CD4-positive, alpha-beta T cell treated with Interferon alpha-2 for 1 hour (primary cell): Measurements from ENCODE around the gene PLAU.
"Not testable (repeated sequence)": the region's sequence is repeated elsewhere in the genome, so short reads cannot be mapped to it uniquely, and the experiment has no call there.

Experiments
- DNase-seq, 2 donors: peaks; one replicate each; pipeline ENCODE4 v3.0.0-alpha.2; 2020 to 2022

PLAU gene

DNA sequence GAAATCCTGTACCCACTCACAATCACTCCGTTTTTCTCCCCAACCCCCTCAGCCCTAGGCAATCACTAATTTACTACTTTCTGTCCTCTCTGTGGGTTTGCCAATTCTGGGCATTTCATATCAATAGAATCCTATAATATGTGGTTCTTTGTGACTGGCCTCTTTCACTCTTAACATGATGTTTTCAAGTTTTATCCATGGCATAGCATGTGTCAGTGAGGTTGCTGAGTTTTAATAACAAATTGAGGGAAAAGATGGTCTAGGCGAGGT is 11.9 kb downstream of the PLAU start:
- no peak for DNase-seq

DNA sequence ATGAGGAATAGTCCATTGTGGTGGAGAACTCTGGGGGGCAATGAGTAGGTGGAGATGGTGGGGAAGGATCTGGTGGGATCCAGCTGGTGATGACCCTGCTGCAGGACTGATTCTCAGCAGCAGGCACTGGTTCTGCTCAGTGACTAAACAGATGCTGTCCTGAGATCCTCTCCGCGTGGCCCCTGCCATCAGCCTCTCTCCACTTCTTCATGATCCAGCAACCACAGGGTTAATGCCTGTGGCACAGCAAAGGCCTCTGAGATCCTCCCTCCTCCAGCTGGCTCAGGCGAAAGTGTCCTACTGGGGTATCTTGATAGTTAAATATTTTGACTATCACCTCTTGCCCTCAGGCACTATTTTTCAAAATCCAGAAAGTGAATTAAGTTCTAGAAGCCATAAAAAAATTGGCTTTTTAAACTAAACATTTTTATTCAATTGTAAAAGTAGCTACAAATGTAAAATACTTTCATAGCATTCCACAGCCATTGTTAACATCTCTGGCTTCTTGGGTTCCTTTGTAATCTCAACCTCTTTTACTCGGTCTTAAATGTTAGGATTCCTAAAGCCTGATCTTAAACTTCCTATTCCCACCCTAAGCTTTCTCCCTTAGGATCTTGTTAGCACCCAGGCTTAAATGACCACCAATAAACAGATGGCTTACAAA is 13.1 kb downstream of the PLAU start:
- no peak for DNase-seq

DNA sequence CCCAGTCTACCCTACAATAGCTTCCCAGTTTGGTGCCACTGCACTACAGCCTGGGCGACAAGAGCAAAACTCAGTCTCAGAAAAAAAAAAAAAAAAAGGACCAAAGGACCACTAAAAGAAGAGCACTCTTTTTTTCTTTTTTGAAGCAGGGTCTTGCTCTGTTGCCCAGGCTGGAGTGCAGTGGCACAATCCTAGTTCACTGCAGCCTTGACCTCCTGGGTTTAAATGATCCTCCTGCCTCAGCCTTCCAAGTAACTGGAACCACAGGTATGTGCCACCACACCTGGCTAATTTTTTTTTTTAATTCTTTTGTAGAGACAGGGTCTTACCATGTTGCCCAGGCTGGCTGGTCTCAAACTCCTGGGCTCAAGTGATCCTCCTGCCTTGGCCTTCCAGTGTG is 14.0 kb downstream of the PLAU start:
- DNase-seq = no peak

DNA sequence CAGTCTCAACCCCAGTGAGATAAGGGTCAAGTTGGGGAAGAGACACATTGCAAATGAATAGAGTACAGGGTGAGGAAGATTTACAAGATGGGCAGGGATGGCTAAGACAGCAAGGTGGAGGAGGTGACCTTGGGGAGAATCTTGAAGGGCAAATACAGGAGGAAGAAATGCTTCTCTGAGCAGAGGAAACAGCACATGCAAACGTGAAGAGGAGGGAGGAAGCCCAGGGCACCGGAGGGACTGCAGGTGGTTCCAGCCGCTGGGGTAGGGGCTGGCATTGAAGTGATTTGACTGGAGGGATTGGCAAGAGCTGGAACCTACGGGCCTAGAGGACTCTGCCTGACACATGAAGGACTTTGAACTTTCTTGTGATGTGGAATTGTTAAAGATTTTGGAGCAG is 14.6 kb downstream of the PLAU start:
- DNase-seq = no peak

DNA sequence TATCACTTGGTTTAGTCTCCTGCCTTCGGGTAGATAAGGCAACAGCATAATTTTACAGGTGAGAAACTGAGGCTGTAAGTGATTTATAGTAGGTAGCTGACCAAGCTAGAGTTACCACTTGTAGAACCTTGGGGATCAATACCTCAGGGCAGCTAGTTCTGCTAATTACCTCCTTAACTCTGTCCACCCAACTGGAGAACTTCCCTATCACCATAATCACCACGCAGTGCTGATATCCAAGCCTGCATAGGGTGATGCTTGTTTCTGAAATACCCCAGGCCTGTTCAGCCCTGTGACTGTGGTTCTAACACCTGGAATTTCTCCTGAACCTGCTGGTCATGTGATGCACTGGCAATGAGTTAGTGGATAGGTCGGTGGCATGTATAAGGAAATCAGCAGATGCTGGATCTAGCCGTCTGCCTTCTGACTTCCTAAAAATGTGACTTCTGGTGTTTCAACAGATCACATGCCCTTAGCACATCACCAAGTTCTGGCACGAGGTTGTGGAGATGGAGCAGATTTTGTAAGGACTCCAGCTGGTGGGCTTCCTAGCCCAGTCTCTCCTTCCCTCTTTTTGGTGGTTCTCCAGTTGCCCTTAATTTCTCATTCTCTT is 15.3 kb downstream of the PLAU start:
- peak in 1 of 2 donors; percentile 11 for DNase-seq

DNA sequence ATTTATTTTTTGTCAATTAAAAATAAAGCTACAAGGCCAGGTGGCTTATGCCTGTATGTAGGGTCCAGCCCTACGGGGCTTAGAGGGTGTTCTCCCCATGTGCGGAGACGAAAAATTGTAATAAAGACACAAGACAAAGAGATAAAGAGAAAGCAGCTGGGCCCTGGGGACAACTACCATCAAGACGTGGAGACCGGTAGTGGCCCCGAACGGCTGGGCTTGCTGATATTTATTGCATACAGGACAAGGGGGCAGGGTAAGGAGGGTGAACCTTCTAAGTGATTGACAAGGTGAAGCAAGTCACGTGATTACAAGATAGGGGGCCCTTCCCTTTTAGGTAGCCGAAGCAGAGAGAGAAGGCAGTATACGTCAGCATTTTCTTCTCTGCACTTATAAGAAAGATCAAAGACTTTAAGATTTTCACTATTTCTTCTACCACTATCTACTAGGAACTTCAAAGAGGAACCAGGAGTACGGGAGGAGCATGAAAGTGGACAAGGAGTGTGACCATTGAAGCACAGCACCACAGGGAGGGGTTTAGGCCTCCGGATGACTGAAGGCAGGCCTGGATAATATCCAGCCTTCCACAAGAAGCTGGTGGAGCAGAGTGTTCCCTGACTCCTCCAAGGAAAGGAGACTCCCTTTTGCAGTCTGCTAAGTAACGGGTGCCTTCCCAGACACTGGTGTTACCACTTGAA is 19.8 kb downstream of the PLAU start:
- DNase-seq = not testable (repeated sequence)

DNA sequence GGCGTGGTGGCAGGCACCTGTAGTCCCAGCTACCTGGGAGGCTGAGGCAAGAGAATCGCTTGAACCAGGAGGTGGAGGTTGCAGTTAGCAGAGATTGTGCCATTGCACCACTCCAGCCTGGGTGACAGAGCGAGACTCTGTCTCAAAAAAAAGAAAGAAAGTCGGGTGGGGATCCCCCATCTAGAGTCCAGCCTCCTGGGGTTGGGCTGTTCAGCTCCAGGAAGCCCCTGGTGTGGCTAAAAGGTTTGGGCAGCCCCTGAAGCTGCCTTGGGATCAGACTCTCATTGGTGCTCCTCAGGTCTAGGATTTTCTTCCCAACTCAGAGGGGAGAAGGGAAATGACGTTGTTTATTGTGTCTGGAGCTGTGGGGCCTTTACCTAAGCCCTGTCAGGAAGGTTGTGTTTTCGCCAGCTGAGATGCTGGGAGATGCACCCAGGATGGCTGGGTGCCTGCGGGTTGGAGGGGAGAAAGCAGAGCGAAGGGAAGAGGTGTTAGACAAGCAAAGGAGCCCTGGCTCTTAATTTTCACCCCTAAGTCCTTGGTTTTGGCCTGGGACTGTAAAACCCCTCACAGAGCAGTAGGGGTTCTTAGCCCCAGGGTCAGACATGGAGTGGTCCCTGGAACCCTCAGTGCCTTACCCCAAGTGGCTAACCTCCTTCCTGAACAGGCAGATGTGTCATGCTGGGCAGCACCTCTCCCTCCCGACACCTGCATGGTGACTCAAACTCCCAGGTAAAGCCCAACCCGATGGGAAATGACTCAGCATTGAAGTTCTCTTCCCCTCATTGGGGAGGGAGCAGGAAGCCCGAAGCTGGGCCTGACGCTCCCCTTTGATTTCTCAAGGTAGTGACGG is 21.1 kb downstream of the PLAU start:
- peak; percentile 33 to 61 for DNase-seq

DNA sequence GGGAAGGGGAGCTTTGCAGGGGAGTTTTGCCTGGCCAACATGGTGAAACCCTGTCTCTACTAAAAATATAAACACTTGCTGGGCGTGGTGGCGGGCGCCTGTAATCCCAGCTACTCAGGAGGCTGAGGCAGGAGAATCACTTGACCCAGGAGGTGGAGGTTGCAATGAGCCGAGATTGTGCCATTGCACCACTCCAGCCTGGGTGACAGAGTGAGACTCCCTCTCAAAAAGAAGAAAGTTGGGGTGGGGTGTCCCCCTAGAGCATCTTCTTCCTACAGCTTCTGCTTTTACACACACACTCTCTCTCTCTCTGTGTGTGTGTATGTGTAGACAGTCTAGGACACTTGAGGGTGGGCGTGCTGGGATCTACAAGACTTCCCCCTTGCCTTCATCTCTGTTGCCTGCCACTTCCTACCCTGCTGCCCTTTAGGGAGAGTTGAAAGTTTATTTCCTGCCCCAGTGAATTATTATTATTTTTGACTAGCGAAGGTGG is 21.7 kb downstream of the PLAU start:
- peak in 1 of 2 donors; percentile 5 for DNase-seq

DNA sequence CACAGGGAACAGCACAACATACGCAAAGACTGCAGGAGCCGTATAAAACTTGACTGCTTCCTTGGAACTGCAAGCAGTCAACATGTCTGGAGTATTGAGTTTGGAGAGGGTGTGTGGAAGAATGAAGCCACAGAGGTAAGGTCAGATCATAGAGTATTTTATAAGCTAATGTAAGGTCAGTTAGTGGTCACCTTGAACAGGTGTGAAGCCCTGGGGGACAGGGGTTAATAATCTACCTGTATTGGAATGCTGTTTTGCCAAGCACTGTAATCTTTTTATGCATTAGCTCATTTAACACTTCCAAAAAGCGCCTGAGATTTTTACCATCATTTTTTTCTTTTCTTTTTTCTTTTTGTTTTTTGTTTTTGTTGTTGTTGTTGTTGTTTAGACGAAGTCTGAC is 23.1 kb downstream of the PLAU start:
- no peak for DNase-seq

DNA sequence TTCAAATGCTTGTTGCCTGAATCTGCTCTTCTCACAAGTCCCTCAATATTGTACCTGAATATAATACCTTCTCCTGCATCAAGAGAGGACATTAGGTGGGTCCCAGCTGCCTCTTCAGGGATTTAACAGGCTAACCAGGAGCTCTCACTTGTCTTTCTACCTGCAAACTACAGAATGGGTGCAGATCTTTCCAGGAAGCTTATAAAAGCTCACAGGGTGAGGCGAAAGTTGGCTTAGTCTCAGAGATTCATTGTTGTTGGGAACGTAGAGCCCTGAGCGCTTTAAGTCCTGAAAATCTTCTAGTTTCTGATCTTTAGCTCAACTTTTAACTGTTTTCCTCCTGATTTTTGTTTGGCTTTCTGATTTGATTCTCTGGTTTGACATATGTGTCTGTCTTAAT is 25.0 kb downstream of the PLAU start:
- no peak for DNase-seq

DNA sequence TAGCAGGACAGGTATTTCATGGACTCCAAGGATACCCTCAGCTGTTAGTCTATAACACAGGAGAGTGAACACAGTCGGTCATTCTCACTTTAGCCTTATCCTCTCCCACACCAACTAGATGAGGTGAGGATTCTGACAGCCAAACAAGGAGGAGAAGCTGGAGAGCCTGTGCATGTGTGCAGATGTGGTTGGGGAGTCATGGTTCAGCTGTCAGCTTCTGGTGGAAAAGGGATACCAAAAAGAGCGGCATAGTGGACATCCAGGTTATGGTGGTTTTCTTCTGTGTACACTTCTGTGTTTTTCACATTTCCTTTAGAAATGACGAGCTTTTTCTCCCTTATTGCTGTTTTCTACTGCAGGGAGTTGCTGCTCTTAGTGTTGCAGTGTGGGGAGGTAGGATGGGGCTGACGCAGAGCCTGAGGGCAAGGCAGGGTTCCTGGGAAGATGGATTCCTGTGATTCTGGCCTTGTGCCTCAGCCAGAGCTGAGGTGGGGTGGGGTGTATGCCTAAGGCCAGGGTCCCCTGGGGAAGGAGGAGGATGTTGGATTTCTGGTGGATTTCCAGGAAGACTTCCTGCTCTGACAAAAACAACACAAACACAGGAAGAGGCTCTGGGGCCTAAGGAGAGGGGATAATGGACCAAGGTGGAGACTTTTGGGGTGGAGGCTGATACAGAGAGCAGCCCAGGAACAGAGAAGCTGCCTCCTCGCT is 26.6 kb downstream of the PLAU start:
- no peak for DNase-seq

DNA sequence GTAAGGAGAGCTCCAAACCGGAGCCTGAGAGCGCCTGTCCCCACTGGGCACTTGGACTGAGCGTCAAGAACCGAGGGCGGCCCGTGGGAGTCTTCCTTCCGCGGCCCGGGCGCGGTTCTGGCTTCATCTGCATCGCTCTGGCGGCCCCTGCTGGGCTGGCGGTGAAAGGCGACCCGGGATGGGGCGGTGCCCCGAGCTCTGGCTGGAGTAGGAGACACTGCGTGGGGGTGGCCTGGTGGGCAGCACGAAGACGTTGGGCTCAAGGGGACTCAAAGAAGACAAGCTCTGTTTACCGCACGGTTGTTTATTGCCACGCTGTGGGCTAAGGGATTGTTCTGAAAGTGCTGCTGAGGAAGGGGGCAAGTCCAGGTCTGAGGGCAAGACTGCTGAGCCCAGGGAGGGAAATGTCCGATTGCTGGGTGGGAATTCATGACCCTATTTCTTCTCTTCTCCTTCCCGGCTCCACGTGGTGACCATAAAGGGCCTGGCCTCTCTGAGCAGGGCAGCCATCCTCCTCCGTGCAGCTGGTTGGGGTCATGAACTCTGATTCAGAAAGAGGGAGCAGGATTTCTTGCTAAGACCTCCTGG is 29.8 kb downstream of the PLAU start:
- peak; percentile 82 to 88 for DNase-seq

DNA sequence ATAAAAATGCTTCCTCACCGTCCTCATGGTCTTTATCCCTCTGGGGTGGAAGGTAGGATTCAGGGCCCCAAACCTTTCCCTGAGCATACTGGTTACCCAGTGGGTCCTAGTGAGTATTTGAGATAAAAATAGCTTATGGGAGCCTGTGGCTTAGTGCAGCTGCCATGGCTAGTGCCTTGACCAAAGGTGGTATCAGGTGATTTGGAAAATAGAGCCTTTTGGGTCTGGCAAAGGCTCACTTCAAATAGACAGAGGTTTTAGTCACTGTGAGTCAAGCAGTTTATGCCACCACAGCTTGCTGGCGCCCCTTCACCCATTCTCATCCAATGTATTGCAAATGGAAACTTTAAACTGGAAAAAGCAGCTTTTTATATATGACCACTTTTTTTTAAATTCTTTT is 30.4 kb downstream of the PLAU start:
- DNase-seq = no peak

DNA sequence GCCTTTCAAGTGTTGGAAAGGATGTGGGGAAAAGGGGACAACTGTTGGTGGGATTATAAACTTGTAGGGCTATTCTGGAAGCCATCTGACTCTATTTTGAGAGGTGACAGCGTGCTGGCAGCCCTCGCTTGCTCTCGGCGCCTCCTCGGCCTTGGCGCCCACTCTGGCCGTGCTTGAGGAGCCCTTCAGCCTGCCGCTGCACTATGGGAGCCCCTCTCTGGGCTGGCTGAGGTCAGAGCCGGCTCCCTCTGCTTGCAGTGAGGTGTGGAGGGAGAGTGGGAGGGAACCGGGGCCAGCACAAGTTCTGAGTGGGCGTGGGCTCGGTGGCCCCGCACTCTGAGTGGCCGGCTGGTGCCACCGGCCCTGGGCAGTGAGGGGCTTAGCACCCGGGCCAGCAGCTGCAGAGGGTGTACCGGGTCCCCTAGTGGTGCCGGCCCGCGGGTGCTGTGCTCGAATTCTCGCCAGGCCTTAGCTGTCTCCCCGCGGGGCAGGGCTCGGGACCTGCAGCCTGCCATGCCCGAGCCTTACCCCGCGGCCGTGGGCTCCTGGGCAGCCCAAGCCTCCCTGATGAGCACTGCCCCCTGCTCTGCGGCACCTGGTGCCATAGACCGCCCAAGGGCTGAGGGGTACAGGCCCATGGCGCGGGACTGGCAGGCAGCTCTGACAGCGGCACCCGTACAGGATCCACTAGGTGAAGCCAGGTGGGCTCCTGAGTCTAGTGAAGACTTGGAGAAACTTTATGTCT is 33.6 kb downstream of the PLAU start:
- DNase-seq = no peak

DNA sequence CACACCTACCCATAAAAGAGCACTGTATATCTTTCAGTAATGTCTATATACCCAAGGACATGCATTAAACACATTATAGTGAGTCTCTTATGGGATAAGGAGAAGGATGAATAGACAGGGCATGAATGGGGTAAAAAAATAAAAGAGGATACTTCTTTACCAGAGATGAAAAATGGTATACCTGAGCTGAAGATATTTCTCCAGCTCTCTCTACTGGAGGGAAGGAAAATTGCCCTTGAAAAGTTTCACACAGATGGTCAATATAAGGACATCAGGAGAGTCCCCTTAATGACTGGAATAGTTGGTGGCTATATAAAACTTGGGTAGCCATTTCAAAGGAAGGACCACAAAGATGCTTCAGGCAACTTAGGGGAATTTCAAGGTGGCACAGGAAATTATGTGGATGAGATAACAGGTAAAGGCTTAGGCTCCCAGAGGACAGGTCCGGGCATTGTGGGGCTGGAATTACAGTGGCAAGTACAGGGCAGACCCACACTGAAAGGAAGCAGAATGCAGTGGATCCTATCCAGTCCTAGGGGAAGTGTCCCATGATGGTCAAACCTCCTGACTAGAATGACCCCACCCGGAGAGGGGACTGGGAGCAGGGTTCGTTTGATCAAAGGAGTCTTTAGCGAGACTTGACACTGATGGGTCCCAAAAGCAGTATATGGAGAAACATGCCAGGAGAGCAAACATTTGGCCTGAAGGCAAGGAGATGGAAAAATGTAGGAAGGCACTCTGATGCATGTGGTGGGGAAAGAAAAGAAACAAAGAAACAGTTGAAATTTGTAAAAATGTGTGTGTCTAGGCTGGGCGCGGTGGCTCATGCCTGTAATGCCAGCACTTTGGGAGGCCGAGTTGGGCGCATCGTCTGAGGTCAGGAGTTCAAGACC is 35.6 kb downstream of the PLAU start:
- DNase-seq = no peak

DNA sequence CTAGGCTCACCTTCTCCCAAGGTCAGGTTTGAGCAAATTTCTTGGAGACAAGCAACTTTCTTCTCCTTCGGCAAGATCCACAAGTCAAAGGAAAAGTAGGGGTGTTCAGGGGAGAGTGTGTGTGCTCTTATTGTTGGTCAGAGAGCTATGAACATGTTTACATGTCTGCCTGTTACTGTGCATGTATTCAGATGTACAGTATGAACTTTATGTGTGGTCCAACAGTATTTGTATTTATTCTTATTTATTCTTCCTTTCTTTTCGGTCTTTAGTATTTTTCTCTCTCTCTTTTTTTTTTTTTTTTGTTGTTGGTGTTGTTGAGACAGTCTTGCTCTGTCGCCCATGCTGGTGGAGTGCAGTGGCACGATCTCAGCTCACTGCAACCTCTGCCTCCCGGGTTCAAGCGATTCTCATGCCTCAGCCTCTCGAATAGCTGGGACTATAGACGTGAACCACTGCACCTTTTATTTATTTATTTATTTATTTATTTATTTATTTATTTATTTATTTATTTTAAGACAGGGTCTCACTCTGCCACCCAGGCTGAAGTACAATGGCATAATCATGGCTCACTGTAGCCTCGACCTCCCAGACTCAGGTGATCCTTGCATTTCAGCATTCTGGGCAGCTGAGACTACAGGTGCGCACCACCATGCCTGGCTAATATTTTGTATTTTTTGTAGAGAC is 38.2 kb downstream of the PLAU start:
- no peak for DNase-seq

DNA sequence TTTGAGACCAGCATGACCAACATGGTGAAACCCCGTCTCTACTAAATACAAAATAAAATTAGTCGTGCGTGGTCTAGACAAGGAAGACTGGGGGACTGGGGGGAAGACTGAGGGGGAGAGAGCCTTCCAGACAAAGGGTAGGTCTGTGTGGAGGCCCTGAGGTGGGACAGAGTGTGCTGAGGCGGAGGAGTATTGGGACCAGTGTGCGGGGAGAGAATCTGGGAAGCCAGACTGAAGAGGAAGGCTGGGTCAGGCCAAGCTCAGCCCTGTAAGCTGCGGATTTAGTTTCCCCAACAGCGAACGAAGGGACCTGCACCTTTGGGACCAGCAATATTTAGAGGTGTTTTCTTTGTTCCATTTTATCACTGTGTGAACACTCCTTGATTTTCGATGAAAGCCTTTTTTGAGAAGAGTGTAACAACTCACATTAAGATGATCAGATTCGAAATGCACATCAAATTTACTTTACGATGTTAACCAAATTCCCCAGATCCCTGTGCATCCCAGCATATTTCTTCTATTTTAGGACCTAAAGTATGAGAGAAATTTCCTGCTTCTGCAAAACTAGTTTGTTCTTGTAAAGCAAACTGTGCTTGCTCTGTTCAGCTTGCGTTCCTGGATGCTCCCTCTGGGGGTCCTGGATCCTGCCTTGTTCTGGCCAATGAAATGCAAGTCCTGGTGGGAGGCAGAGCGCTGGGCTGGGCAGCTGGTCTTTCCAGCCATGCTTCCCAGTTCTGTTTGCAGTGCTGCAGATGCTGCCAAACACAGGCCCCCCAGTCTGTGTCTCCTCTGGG is 39.4 kb downstream of the PLAU start:
- no peak for DNase-seq

DNA sequence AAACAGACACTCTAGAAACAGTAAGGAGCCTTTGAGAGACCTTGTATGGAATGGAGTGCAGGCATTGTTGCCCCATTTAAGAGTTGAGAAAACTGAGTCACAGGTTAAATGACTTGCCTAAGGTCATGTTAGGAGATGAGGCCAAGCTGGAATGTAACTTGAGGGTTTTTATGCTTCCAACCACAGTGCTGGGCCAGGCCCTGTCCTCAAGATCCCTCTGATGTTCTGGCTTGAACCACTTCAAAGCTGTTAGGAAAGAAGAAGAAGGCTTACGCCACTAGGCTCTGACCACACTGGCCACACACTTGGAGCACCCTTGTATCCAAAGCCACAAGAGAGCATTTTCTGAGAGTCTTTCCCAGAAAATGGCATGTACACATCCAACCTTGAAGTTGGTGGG is 42.7 kb downstream of the PLAU start:
- no peak for DNase-seq

DNA sequence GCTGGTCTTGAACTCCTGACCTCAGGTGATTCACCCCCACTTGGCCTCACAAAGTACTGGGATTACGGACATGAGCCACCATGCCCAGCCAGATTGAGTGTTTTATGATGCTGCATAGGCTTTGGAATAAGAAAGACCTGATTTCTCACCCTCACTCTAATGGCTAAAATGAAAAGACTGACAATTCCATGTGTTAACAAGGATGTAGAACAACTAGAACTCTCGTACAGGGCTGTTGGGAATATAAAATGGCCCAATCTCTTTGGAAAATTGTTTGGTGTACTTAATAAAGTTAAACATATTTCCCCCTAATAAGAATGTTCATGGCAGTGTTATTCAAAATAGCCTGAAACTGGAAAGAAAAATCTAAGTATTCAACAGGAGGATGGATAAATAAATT is 43.8 kb downstream of the PLAU start:
- no peak for DNase-seq
